Jurkat, Clone E6-1 (cell line): ENCODE data around the gene SMPD4.
"Not testable (repeated sequence)": the region's sequence is repeated elsewhere in the genome, so short reads cannot be mapped to it uniquely, and the experiment has no call there.

Experiments used
- DNase-seq: peaks from one replicate; pipeline ENCODE4 v3.0.0-alpha.2; 2011; ENCODE audit warnings: low read depth, low spot score
- H3K4me3 ChIP-seq: 2 replicates; pipeline ENCODE4 v1.5.1; 2011; ENCODE audit warnings: mild to moderate bottlenecking, low read length, control low read depth, moderate library complexity

SMPD4 gene

GRCh38 chr2:130145006-130145414 is 36.4 kb downstream of the SMPD4 start, which contains the start of gene CCDC74B:
Gene CCDC74B, minus strand, starts transcription at chr2:130145112. Its CDS starts 116 bp downstream, at chr2:130144996.
- peak within 1 kb of the TSS; percentile 33 for H3K4me3 ChIP-seq
- DNase-seq: peak; percentile 8

- DNase-seq: peak; percentile 12
- not testable (repeated sequence) for H3K4me3 ChIP-seq
Observed at GRCh38 chr2:130143266-130144039, 37.9 kb downstream of the SMPD4 start.

- DNase-seq, H3K4me3 ChIP-seq: not testable (repeated sequence)
Observed at GRCh38 chr2:130142396-130143265, 38.8 kb downstream of the SMPD4 start.

GRCh38 chr2:130141645-130142370 is 39.6 kb downstream of the SMPD4 start:
- not testable (repeated sequence) for H3K4me3 ChIP-seq, DNase-seq

- not testable (repeated sequence) for H3K4me3 ChIP-seq, DNase-seq
Observed at GRCh38 chr2:130141002-130141401, 40.4 kb downstream of the SMPD4 start.

GRCh38 chr2:130140516-130140915 is 40.9 kb downstream of the SMPD4 start:
- DNase-seq, H3K4me3 ChIP-seq: not testable (repeated sequence)

GRCh38 chr2:130139331-130140280 is 41.8 kb downstream of the SMPD4 start:
- DNase-seq, H3K4me3 ChIP-seq: not testable (repeated sequence)

- not testable (repeated sequence) for H3K4me3 ChIP-seq, DNase-seq
Observed at GRCh38 chr2:130138841-130139251, 42.6 kb downstream of the SMPD4 start.

- not testable (repeated sequence) for DNase-seq, H3K4me3 ChIP-seq
Observed at GRCh38 chr2:130138326-130138725, 43.1 kb downstream of the SMPD4 start.

GRCh38 chr2:130137118-130137517 is 44.3 kb downstream of the SMPD4 start:
- DNase-seq, H3K4me3 ChIP-seq: not testable (repeated sequence)

GRCh38 chr2:130136546-130136945 is 44.9 kb downstream of the SMPD4 start:
- not testable (repeated sequence) for DNase-seq, H3K4me3 ChIP-seq

GRCh38 chr2:130135692-130136541 is 45.5 kb downstream of the SMPD4 start:
- DNase-seq: no peak
- H3K4me3 ChIP-seq: no peak overlapping the region

- not testable (repeated sequence) for DNase-seq, H3K4me3 ChIP-seq
Observed at GRCh38 chr2:130129120-130129829, 52.1 kb downstream of the SMPD4 start, which contains the start of gene POTEF. Gene POTEF, minus strand, starts transcription at chr2:130129222. Its CDS starts 8,707 bp downstream, at chr2:130120515.

GRCh38 chr2:130128464-130128863 is 52.9 kb downstream of the SMPD4 start:
- DNase-seq, H3K4me3 ChIP-seq: not testable (repeated sequence)

- not testable (repeated sequence) for H3K4me3 ChIP-seq
Observed at GRCh38 chr2:130127726-130128125, 53.7 kb downstream of the SMPD4 start.

GRCh38 chr2:130120924-130121323 is 60.5 kb downstream of the SMPD4 start:
- H3K4me3 ChIP-seq, DNase-seq: not testable (repeated sequence)

More at GRCh38 chr2:130127726-130128125, 53.7 kb downstream of the SMPD4 start:
- DNase-seq: not testable (repeated sequence)
